COLO829 (cell line): ENCODE data around the gene MPPED2.
A peak's percentile ranks its signal among the peaks of the same experiment; 100 is the strongest.

Source experiments
- DNase-seq: peaks from one replicate; pipeline ENCODE4 v3.0.0; 2012; ENCODE audit warnings: low spot score

Gene MPPED2, protein sequence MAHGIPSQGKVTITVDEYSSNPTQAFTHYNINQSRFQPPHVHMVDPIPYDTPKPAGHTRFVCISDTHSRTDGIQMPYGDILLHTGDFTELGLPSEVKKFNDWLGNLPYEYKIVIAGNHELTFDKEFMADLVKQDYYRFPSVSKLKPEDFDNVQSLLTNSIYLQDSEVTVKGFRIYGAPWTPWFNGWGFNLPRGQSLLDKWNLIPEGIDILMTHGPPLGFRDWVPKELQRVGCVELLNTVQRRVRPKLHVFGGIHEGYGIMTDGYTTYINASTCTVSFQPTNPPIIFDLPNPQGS

DNA sequence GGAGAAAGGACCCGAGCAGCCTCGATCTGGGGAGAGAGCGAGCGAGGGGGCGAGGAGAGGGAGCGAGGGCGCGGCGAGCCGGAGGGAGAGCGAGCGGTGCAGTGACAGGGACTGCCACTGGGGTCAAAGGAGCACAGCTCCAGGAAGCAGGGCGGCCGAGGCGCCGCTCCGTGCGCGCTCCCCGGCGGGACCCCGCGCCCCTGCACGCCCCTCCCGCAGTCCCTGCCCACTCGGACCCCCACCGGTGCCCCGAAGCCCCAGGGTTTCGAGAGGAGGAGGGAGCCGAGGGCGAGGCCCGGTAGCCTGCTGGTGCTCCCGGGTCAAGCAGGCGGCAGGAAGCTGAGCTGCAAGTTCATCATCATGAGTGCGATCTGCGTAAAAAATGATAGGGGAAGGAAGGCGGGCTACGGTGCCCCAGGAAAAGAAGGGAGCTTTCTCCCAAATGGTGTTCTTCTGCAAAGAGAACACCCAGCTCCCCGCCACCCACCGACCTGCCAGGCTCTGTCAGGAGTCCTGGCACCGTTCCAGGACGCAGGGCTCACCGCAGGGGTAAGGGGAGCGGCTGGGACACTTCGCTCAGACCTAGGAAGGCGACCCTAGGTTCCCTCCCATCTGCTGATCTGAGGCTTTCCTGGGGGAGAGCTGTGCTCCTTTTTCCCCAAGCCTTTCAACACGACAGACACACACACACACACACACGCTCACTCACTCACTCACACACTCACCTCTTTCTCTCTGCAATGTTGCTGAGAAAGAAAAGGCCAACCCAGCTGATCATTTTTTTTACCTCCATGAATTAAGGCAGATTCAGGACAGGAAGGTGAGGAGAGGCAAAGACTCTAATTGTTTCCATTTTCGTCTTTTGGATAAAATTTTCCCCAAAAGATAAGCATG, at the start of gene MPPED2:
Gene MPPED2 (minus strand): TSS at position 103 of the 894 bp plus-strand sequence. CDS start 5,980 bp downstream, outside the sequence.
- peak; percentile 29 for DNase-seq

DNA sequence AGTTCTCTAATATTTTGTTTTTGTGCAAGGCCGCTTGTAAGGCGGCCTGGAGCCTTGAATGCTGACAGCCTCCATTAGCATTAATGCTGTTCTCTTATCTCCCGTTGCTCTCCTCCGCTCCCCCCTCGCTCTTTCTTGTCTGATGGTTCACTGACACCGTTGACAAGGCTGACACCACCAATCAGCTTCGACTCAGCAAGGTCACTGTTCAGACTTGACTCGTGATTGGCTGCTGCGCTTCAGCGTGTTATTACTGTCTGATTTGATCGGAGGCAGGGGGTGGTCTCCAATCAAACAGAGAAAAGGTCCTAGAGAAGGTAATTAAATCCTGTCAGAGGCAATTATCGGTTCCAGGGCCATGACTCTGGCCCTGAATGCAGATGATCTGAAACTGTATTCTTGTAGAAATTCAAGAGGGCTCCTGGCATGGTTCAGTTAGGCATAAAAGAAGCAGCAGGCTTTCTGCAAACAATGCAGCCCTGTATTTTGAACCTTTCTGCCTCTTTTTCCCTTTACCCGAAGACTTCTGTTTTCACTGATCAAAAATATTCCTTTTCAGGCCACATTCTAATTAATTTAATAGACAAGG, 49.3 kb upstream of the MPPED2 start:
- DNase-seq, result no peak

DNA sequence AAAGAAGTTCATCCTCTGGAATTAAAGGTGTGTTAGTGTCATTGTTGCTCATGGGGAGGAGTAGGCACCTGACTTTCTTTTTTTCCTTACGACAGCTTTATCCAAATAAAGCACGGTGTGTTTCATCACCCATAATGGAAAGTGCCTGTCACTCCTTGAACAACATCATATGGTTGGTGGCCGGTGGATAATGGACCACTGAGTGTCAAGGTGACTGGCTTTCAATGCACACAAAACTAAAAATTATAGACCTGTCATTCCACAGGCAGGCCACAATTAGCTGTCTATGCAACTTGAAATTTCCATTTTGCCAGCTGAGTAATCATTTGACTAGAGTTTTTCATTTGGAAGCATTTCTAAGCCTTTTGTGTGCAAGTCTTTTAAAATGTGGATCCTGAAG, 45.0 kb upstream of the MPPED2 start:
- no peak for DNase-seq

DNA sequence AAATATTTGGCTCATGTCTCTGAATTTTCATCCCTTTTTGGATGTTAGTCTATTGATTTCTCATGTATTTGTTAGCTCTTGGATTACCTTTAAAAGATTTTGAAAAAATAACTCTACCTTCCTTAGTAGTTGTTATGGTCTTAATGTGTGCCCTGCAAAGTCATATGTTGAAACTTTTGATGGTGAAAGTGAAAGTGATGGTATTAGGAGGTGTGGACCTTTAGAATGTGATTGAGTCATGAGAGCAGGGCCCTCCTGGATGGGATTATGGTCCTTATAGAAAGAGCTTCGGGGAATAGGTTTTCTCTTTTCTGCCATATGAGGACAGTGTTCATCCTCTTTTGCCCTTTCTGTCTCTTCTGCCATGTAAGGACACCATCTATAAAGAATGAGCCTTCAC, 33.6 kb upstream of the MPPED2 start:
- no peak for DNase-seq

DNA sequence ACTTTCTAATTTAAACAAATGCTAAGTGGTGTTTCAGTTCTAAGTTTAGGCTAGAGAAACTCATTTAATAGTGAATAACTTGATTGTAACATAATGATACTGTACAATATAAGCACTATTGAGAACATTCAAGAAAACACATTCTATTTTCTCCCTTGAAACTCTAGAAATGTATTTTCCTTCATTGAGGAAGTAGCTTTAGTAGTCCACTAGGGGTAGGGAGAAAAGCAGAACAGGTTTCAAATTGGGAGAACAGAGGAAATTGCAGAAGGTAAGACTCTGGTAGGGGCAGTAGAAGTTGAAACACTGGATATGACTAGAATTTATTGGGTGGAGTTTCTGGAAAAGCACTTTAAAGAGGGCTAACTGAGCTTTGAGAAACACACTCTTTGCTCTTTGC, 31.6 kb upstream of the MPPED2 start:
- DNase-seq, result no peak

DNA sequence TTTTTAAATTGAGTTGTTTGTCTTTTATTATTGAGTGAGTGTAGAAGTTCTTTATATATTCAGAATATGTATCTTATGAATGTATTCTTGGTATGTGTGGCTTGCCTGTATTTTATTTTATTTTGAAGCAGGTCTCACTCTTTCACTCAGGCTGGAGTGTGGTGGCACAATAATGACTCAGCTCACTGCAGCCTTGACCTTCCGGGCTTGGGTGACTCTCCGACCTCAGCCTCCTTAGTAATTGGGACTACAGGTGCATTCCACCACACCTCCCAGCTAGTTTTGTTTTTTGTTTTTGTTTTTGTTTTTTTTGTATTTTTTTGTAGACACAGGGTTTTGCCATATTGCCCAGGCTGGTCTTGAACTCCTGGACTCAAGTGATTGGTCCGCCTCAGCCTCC, 24.5 kb upstream of the MPPED2 start:
- no peak for DNase-seq

DNA sequence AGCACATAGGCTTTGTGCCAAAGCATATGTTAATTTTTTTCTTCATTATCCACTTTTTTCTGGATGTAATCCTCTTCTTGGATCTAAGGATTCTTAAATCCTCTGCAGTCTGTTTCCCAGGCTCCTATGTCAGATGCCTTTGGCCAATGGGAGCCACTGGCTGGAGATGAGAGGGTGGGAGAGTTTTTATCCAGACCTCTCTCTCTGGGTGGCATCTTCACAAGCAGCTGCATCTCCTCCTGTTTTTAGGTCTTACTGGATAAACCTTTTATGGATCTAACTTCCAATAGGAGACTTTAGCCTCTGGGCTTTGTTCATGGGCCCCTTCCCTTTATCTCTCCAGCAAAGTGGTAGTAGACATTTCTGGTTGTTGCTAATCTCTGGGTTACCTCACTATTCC, 22.4 kb upstream of the MPPED2 start:
- no peak for DNase-seq

DNA sequence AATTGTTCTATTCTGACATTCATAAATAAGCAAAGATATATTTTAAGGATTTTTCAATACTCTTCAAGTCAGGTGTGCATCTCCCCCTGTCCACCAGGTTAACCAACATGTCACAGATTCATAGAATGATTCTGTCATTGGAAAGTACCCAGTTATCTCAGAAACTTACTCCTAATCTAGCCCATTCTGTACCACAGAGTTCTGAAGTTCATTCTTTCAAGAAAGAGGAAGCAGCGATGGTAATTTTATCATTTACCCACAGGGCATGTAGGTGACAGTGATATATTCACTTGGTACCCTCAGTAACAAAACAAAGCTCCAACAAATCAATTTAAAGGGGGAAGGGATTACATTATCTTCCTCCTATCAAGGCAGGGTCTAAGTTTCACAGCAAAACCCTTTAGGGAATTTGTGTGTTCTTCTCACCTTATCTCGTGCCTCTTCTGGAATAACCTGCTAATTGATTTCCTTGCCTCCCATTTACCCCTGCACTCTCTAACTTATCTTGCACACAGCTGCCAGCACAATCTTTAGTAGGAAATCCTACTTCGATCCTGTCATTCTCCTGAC, 19.0 kb upstream of the MPPED2 start:
- no peak for DNase-seq

DNA sequence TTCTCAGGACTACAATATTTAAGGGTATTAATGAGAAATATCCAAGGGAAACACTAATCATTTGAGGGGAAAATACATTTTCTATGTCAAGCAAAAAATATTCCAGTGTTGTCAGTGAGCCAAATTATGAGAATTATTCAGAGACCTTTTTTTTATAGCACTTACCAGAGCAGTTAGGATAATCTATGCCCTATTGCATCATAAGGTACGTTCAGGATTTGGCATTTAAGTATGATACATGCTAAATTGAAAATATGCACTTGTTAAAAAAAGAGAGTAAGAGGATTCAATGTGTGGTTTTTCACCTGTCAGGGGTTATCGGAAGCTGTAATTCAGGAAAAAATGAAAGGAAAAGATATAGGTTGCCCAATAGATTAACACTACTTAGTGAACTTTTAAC, 17.2 kb upstream of the MPPED2 start:
- DNase-seq, result no peak

DNA sequence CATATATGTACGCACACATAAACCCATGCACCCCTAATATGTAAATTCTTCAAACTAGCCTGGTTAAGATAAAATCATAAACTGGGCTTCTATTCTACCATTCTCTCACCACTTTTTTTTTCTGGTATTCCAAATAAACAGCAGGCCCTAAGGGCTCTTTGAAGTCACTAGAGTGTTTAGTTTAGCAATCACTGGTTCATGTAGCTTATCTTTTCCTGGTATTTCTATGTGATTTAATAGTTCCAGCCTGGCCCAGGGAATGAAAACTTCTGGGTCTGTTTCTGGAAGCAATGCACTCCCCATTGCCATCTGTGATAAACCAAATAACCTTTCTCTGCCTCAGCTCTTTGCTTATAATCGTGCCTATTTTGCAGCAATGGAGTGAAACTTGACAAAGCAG, 10.7 kb upstream of the MPPED2 start:
- DNase-seq, result no peak

DNA sequence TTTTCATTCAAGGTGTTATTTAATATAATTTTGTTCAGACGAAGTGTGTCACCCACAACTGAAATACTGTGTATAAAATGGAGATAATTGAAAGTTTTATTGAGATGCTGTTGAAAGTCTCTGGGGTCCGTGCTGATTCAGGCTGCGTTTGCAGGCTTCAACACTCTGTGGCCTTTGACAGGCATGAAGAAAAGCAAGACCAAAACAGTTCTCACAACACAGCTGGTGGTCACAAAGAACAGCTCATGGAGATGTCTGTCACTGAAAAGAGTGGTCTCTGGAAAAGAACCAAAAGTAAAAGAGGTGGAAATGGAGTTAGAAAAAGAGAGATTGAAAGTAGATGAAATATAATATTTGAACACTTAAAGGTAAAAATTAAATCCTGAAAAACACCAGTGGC, 9.8 kb upstream of the MPPED2 start:
- DNase-seq, result no peak

DNA sequence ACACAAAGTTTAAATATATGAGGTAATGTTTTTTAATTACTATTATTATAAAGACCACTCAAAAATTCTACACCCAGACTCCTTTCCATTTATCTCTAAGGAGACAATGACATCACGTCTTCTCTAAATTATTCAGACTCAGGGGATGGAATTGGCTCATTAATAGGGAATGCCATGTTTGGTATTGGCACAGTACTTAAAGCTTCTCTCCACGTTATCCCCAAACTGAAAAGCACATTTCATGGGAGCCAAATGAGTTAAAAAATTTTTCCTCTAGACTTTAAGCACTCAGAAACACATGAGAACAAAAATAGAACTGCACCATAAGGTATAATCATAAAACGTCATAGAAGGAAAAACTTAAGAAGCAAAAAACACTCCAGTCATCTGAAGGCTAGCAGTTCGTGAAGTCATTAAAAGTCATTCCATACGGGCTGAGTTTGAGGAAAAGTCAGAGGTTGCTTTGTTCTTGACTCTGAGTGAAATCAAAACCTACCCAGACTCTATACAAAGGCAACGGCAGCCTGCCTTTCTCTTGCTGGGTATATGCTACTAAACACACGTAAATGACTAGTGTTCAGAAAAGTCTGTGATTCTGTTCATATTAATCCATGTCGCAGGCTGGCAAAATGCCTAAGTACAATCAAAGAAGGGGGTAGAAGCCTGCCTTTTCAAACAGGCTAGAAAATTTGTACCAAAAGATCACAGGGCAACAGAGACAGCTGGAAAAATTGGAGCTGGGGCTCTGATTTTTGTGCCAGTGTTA, 8.7 kb upstream of the MPPED2 start:
- DNase-seq, result no peak

DNA sequence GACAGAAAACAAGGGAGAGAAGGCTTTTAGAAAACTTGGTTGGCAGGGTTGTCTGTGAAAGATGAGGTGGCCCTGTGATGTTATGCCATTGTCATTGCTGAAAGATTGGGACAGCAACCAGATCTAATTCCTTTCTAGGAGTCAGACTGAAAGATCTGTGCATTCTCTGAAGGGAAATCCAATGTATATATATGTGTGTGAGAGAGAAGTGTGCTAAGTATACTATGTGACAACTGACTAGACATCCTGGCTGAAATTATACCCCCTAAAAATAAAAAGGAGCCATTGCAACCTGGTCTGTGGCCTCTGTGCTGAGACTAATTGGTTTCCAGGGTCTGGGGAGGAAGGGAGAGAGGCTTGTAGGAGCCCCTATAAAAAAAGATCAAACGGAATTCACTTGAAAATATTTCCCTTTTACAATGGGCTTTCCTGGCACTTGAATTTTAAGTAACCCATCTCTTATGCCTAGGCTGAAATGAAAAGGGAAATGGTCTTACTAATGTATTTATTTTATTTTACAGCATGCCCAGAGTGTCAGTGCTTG, 1.2 kb upstream of the MPPED2 start:
- DNase-seq, result no peak

DNA sequence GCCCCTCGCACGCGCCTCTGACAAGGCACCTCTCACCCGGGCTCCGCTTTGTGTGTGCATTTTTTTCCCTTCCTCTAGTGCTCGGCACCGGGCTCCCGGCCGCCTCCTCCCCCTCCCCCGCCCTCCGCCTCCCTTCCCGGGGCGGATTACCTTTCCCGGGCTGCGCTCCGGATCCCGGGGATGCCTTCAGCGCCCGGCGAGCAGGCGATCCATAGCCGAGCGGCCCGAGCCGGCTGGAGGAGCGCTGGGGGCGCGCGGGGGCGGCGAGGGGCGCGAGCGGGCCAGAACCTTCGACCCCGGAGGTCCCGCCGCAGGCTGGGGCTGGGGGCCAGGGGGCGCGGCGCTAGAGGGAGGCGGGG, 282 bp downstream of the MPPED2 start:
- no peak for DNase-seq

DNA sequence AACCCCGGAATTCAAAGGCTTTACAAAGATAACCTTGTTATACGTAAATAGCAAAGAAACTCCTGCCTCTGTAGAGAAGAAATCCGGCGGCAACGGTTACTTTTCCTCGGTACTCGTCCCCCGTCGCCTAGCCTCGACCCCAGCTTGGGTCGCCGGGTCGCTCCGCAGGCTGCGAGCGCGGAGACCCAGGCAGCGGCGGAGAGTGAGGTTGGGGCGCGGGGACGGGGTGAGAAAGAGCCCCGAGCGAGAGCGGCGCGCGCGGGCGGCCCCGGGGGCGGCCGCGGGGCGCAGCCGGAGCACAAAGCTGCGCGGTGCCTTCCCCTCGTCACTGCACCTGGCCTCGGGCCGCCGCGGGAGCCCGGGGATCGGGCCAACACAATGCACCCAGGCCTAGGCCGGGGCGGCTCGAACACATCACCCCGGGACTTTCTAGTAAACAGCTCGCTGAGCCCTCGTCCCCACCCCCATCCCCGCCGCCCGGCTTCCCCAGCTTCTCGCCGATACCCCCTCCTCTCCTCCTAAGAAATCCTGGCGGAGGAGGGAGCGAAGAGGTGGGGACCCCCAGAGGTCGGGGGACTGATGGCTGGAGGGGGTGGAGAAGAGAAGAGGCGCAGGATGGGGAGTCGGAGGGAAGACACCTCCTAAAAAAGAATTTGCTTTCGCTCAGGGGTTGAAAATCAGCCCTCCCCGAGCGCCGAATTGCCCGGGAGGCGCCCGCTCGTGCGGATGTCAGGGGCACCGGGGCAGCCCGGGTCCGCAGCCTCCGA, 845 bp downstream of the MPPED2 start:
- no peak for DNase-seq

DNA sequence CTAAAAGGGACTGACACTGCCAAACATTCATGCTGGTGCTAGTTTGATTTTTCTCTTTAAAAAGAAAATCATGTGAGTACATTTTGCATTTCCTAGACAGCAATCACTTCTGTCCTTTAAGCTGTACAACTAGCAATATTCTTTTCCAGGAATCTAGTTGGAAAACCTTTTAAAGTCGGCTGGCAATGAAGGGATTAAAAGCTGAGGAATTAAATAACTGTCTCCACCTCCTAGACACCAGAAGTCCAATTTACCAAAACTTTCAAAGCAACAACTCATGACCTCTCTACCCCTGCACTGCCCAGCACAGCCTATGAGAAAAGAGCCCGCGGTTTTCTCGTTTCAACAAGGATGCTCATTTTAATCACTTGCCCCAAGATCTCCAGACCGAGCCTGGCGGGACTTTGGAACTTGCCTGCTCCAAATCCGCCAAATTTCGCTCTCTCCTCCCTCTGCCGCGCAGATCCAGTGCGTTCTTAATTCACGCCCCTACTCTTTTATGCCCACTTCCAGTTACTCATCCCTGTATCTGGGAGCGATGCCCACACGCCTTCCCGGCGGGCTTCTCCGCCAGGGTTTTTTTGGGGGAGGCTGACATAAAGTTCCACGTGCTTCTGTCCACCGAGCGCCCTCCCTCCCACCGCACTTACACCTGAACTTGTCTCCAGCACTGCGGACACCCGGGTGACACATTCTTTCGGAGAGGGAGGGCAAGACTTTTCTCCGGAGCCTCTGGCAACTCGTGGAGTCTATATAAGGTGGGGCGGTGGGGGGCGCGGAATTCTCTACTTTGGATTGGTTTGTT, 2.5 kb downstream of the MPPED2 start:
- DNase-seq, result no peak

DNA sequence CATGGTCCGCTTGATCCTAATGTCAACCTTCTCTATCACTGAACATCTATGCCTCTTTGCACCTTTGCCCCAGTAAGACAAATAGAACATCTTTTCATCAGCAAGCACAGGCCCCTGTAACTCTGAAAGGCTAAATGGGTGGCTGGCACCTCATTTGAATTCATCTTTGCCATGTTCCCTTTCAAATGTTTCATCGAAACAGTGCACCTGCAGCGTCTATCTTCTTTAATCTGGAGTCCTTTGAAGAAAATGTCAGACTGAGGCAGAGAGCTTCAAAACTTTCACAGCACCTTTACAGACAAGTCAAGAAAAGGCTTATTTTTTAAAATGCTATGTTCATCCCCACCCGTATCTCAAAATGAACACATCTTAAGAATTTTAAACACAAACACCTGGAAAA, 3.4 kb downstream of the MPPED2 start:
- no peak for DNase-seq

DNA sequence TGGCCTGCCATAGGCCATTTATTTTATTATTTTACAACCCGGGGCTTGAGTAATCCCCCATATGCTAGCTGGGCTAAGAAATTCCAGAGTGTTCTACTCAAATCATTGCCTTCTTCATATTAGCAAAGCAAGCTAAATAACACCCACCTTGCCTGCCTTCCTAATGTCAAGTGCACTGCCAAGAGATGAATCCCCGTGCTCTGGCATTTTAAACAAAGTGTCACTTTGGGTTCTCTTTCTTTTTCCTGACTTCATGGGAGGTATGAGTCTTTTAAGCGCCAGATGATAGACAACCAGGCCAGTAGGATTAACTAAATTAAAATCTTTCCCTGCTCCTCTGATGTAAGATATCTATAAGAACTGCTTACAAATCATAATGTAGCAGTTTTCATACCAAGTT, 4.5 kb downstream of the MPPED2 start:
- DNase-seq, result no peak

DNA sequence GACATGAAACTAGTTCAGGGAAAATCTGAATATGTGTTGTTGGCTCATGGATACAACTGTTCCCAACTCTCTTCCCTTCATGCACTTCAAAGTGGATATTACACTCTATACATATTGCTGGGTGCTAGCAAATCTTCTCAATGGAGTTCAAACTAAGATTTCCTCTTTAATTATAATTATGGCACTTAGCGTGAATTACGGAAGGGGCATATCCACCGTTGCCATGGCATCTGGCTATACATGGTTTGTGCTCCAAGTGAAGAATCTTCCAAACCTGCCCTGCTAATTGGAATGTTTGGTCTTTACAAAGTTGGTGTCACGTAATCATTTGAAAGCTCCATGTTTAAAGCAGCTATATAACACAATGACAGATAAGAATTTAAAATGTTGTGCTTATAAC, 5.6 kb downstream of the MPPED2 start:
- no peak for DNase-seq
